Transverse colon (tissue), 4 donors: ENCODE measurements around the gene TRIM29. TPM values are rescaled to one million over a fixed set of nuclear protein-coding genes. Genes with fewer than 3 reads are reported as not detected.

Source experiments
- DNase-seq: peaks from one replicate; pipeline ENCODE4 v3.0.0-alpha.2; 2019
- H3K27ac ChIP-seq, 4 donors: fragments of 200-600 bp; sonication (generic); 2 replicates each; pipeline ENCODE4 v1.5.1; 2016 to 2018; ENCODE audit warnings: inconsistent platforms in 4 of 4
- H3K27me3 ChIP-seq: fragments of 200-600 bp; sonication (generic); 2 replicates; pipeline ENCODE4 v1.5.1; 2017; ENCODE audit warnings: inconsistent platforms
- H3K36me3 ChIP-seq, 4 donors: fragments of 200-600 bp; sonication (generic); 2 replicates each; pipeline ENCODE4 v1.5.1; 2017 to 2019; ENCODE audit warnings: inconsistent platforms in 4 of 4
- H3K4me1 ChIP-seq, 4 donors: fragments of 200-600 bp; sonication (generic); 2 replicates each; pipeline ENCODE4 v1.5.1; 2017 to 2020; ENCODE audit warnings: inconsistent platforms in 4 of 4
- H3K4me3 ChIP-seq, 4 donors: fragments of 200-600 bp; sonication (generic); 1 replicate in 1 of 4; 2 replicates in 3 of 4; pipeline versions ENCODE4 v1.5.1 to v1.6.1; 2017 to 2019; ENCODE audit warnings: inconsistent platforms in 4 of 4
- H3K9me3 ChIP-seq, 2 donors: fragments of 200-600 bp; sonication (generic); 2 replicates each; pipeline ENCODE4 v1.5.1; 2017 to 2019; ENCODE audit warnings: inconsistent platforms in 2 of 2
- CTCF ChIP-seq, 5 experiments: fragments of 200-600 bp in 3 of 5; fragments of 450-650 bp in 2 of 5; sonication (generic) in 3 of 5; IDR thresholded peaks; 1 replicate in 2 of 5; 2 replicates in 3 of 5; pipeline ENCODE4 v1.5.1; 2016 to 2017; ENCODE audit warnings: antibody characterized with exemption in 5 of 5, inconsistent platforms in 3 of 5, mild to moderate bottlenecking in 2 of 5, moderate library complexity in 1 of 5
- EP300 ChIP-seq: sonication (generic); formaldehyde crosslinking; IDR thresholded peaks from one replicate; pipeline ENCODE4 v1.6.1; 2017; ENCODE audit warnings: antibody characterized with exemption, low read depth
- POLR2A ChIP-seq: fragments of 450-650 bp; IDR thresholded peaks from one replicate; pipeline ENCODE4 v1.6.1; 2016; ENCODE audit warnings: antibody characterized with exemption, mild to moderate bottlenecking, moderate library complexity
- POLR2AphosphoS5 ChIP-seq, 3 donors: sonication (generic); formaldehyde crosslinking; IDR thresholded peaks; one replicate each; pipeline ENCODE4 v1.6.1; 2016; ENCODE audit warnings: antibody characterized with exemption in 3 of 3
- WGBS, 2 donors: methylation state at CpG; one replicate each; pipeline ENCODE4 v1.1.5; 2018; ENCODE audit warnings: low coverage in 1 of 2; 5-methylcytosine and 5-hydroxymethylcytosine counted together
- in situ Hi-C, 4 donors: fragments of 200-750 bp; cut with MboI; loops; one replicate each; pipeline versions ENCODE4 v1.15.0 to v1.15.1; 2017; ENCODE audit warnings: low sequenced_read_pairs in 3 of 4, low pct_ligation_motif_present in 1 of 4, low pct_unique_long_range_greater_than_20kb in 1 of 4
- intact Hi-C: fragments of 100-400 bp; cut with DNase I; formaldehyde crosslinking; loops from one replicate; pipeline ENCODE4 v1.15.1; 2023; ENCODE audit warnings: low total_unique reads
- total RNA-seq, 4 donors: library from RNA; depleted of rRNA; stranded (reverse); fragments of >200 nt; gene quantifications; one replicate each; pipeline ENCODE4 v1.1.0, GENCODE V29; 2016

Gene TRIM29
- total RNA-seq, 4 donors from 2014 or later: 0.75 to 7.8 (median 4.4) TPM; not detected in 1

- H3K4me3 ChIP-seq: no peak overlapping the region
- no peaks in the 10 kb centered on the region for H3K9me3 ChIP-seq
- no peak for DNase-seq
- TF ChIP-seq CTCF (IDR thresholded peaks at IDR 0.05) (no peak), POLR2AphosphoS5 (IDR thresholded peaks at IDR 0.05) (no peak), EP300 (no peak), POLR2A (no peak)
- no peak overlapping the region for H3K27ac ChIP-seq
- H3K27me3 ChIP-seq: no peaks in the 10 kb centered on the region
- intact Hi-C loops: no loop called here
- no peaks in the 10 kb centered on the region for H3K36me3 ChIP-seq
- H3K4me1 ChIP-seq: no peaks in the 10 kb centered on the region
- in situ Hi-C loops: loop anchor here in 3 of 4 donors (25.0 kb wide), 2 partner anchors 459 to 634 kb away; no protein-coding TSS in a partner anchor
- 66 to 67% methylated on average over 1 to 8 of the region's 8 CpGs for WGBS, 2 donors
These were observed 17.0 kb downstream of the TRIM29 start for GRCh38 chr11:120120805-120121335.

- no peaks in the 10 kb centered on the region for H3K27me3 ChIP-seq
- 83 to 100% methylated on average over 1 to 4 of the region's 4 CpGs for WGBS, 2 donors
- DNase-seq: no peak
- H3K4me3 ChIP-seq: no peak overlapping the region
- H3K9me3 ChIP-seq: no peaks in the 10 kb centered on the region
- no peaks in the 10 kb centered on the region for H3K4me1 ChIP-seq
- in situ Hi-C loops (loop anchor here in 3 of 4 donors (25.0 kb wide), 2 partner anchors 457 to 632 kb away; no protein-coding TSS in a partner anchor), intact Hi-C loops (no loop called here)
- no peaks in the 10 kb centered on the region for H3K36me3 ChIP-seq
- TF ChIP-seq CTCF (IDR thresholded peaks at IDR 0.05) (no peak), EP300 (no peak), POLR2A (no peak), POLR2AphosphoS5 (IDR thresholded peaks at IDR 0.05) (no peak)
- no peak overlapping the region for H3K27ac ChIP-seq
These were observed 18.8 kb downstream of the TRIM29 start for GRCh38 chr11:120119121-120119520.

- Histone ChIP-seq H3K4me3 (no peak overlapping the region), H3K9me3 (no peaks in the 10 kb centered on the region), H3K36me3 (no peaks in the 10 kb centered on the region), H3K27me3 (no peaks in the 10 kb centered on the region), H3K4me1 (no peaks in the 10 kb centered on the region), H3K27ac (no peak overlapping the region)
- in situ Hi-C loops: loop anchor here in 3 of 4 donors (25.0 kb wide), 2 partner anchors 456 to 631 kb away; no protein-coding TSS in a partner anchor
- DNase-seq: no peak
- no peak for TF ChIP-seq EP300
- TF ChIP-seq POLR2A: no peak
- TF ChIP-seq POLR2AphosphoS5 (IDR thresholded peaks at IDR 0.05): no peak
- no peak for TF ChIP-seq CTCF (IDR thresholded peaks at IDR 0.05)
- intact Hi-C loops: no loop called here
- WGBS, 2 donors: 58% methylated on average over 9 of the region's 9 CpGs; no CpG with 5 or more reads in 1 of the 2 donors
These were observed 19.9 kb downstream of the TRIM29 start for GRCh38 chr11:120117991-120118390.

- intact Hi-C loops: no loop called here
- TF ChIP-seq CTCF (IDR thresholded peaks at IDR 0.05): no peak
- TF ChIP-seq EP300: no peak
- TF ChIP-seq POLR2AphosphoS5 (IDR thresholded peaks at IDR 0.05): no peak
- H3K4me3 ChIP-seq: no peak overlapping the region
- no peak overlapping the region for H3K27ac ChIP-seq
- no peaks in the 10 kb centered on the region for H3K9me3 ChIP-seq
- H3K27me3 ChIP-seq: no peaks in the 10 kb centered on the region
- in situ Hi-C loops: loop anchor here in 3 of 4 donors (25.0 kb wide), 2 partner anchors 455 to 630 kb away; no protein-coding TSS in a partner anchor
- H3K4me1 ChIP-seq: no peaks in the 10 kb centered on the region
- no peak for DNase-seq
- no peaks in the 10 kb centered on the region for H3K36me3 ChIP-seq
- WGBS, 2 donors: 71% methylated on average over 7 of the region's 7 CpGs; no CpG with 5 or more reads in 1 of the 2 donors
These were observed 20.9 kb downstream of the TRIM29 start for GRCh38 chr11:120116966-120117365.
